GM20000 (cell line): ENCODE results near the gene MBL2.

Experiments used
- DNase-seq: peaks from one replicate; pipeline ENCODE4 v3.0.0; 2012; ENCODE audit warnings: low spot score
- TF ChIP-seq, protein P1 (sequence below): IDR thresholded peaks from 2 replicates; pipeline ENCODE4 v1.5.1; 2012; ENCODE audit warnings: mild to moderate bottlenecking, control low read depth; ENCODE audit errors: extremely low read depth, missing control alignments

Gene MBL2

DNA sequence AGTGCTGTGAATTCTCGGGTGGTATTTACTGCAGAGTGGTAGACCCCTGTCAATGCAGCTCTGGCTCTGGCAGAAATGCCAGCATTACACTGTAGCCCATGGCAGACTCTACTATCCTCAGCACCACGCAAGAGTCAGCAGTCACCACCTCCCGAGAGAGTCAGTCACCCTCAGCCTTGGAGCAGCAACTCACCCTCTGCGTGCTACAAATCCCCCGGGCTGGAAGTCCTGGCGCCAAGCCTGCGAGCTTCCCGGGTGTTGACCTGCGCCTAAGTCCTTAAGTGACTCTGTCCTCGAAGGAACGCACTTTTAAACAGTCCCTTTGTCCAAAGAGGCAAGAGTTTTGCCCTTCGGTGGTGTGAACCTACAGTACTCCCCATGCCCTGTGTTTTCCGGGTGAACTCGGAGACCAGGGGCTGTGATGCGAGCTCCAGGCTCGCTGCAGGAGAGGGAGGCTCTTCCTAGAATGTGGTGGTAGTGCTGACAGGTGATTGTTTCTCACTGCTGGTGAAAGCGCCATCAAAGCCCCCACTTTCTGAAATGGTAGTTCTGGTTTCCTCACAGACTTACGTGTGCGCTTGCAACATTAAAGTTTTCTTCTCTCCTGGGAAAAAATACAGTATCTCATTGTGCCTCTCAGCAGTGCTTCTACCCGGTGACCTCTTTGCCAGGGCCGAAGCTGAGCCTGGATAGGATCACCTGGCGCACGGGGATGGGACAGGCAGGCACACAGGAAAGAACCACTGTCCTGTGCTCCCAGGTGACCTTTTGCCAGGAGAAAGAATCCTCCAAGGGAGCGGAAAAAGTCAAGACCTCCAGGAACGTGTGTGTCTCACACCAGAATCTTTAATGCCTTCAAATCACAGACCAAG is 33.1 kb upstream of the MBL2 start:
- TF ChIP-seq, protein P1, sequence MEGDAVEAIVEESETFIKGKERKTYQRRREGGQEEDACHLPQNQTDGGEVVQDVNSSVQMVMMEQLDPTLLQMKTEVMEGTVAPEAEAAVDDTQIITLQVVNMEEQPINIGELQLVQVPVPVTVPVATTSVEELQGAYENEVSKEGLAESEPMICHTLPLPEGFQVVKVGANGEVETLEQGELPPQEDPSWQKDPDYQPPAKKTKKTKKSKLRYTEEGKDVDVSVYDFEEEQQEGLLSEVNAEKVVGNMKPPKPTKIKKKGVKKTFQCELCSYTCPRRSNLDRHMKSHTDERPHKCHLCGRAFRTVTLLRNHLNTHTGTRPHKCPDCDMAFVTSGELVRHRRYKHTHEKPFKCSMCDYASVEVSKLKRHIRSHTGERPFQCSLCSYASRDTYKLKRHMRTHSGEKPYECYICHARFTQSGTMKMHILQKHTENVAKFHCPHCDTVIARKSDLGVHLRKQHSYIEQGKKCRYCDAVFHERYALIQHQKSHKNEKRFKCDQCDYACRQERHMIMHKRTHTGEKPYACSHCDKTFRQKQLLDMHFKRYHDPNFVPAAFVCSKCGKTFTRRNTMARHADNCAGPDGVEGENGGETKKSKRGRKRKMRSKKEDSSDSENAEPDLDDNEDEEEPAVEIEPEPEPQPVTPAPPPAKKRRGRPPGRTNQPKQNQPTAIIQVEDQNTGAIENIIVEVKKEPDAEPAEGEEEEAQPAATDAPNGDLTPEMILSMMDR = no peak
- DNase-seq = no peak

DNA sequence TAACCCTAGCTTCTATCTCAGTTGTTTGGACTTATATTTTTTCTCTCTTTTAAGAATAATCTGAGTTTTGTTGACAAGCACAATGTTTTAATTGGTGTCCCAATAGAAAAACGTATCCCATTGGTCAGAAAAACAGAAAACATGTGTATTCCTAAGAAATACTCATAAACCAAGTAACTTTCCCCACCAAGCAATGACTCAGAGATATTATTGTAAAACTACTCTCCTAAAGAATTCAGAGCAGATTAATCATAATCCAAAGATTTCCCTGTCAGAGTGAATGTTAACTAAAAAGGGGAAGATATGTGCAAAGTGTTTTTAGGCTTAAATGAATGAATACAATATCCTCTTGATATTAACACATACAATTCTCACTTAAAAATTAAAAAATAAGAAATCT is 29.4 kb upstream of the MBL2 start:
- TF ChIP-seq, protein P1 = no peak
- DNase-seq = no peak

DNA sequence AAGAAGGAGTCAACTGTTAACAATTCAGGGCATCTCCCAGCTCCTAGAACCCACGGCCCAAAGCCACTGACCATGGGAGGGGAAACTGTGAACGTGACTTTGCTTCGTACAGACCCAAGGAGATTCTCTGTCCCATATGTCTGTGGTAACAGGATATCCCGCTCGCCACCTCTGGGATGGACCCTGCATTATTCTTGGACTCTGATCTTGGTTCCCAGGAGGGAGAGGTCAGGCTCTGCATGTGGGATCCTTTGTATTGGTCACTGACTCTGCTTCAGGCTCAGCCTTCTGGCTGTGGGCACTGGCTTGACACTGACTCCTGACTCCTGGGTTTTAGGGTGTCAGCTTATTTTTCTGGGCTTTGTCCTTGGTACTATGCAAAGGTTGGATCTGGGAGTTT is 13.5 kb upstream of the MBL2 start:
- no peak for DNase-seq
- TF ChIP-seq, protein P1 = no peak

DNA sequence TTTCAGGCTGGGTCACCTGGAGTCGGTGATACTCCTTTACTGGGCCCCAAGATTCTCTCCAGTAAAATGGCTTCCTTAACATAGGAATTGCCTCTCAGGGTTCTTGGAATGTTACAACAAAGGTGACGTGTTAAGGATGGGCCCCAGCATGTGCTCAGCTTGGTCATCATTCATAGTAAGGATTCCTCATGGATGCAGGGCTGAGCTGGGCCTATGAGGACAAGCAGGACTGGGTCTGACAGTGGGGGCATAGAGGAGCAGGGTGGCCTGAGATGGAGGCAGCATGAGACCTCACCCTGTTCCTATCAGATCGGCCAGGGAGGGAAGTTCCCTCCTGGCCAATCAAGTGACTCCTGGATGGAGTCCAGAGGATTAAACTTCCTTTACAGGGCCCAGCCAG is 12.8 kb upstream of the MBL2 start:
- TF ChIP-seq, protein P1 = no peak
- DNase-seq = no peak

DNA sequence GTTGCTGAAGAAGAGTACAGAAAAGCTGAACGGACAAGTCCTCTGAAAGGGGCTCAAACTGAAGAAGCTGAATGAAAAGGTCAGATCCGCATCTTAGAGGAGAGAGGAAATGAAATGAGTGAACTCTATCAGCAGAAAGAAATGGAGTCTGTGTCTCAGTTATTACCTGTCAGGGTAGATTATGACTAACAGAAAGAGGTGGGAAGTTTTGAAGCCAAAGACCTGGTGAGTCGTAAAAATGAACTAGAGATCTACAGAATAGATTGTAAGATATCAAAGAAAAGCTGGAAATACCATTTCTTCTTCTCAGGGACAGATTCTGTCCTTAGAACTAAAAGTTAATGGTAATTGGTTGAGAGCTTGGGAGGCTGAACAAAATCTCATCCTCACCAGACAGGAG is 11.1 kb upstream of the MBL2 start:
- DNase-seq = no peak
- TF ChIP-seq, protein P1 = no peak

DNA sequence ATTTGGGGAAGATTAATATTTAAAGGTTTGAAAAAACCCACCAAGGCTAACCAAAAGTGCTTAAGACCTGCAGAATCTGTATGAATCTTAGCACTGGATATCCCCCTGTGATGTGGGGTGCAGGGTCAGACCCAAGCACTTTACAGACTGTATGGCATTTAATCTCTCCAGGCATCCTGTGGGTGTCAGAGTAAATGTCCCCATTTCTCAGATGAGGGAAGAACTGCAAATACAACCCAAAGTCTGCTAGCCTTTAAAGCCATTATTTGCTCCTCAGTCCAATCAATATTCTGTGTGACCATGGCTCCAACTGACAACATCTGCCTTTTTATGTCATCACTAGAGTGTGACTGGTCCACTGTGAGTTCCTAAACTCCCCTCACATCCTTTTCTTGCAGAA is 10.0 kb upstream of the MBL2 start:
- TF ChIP-seq, protein P1 = no peak
- DNase-seq = no peak

DNA sequence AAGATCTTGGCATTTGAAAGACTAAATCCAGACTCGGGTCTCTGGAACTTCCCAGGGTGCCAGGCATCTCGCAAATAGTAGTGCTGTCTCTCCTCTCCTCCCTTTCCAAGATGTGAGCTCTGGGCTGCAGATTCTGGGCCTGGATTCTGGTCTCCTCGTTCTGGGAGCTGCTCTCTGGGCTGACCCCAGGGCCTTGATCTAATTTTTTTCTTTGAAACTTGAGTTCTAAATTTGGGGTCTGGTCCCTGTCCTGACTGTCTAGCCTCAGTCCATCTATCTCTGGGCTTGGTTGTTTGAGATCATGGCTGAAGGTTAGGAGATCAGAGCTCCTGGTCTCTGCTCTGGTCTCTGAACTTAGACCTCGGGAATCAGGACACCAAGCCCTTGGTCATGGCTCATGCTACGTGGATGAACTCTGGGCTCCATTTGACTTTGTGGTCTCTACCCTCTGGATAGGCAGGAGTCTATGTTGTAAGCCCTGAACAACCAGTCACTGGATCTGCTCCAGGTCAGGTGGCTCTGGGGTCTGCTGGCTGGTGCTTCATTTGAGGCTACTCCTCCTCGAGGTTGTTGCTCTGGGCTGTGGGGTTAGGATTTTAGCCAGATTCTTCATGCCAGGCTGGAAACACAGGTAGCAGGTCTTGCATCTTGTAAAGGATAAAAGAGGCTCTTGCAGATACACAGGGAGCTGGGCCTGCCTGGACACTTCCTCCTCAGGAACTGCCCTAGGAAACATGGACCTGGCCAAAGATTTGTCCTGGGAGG is 8.0 kb upstream of the MBL2 start:
- TF ChIP-seq, protein P1 = no peak
- no peak for DNase-seq
